ENCODE results near the gene EXOC2.

DNA sequence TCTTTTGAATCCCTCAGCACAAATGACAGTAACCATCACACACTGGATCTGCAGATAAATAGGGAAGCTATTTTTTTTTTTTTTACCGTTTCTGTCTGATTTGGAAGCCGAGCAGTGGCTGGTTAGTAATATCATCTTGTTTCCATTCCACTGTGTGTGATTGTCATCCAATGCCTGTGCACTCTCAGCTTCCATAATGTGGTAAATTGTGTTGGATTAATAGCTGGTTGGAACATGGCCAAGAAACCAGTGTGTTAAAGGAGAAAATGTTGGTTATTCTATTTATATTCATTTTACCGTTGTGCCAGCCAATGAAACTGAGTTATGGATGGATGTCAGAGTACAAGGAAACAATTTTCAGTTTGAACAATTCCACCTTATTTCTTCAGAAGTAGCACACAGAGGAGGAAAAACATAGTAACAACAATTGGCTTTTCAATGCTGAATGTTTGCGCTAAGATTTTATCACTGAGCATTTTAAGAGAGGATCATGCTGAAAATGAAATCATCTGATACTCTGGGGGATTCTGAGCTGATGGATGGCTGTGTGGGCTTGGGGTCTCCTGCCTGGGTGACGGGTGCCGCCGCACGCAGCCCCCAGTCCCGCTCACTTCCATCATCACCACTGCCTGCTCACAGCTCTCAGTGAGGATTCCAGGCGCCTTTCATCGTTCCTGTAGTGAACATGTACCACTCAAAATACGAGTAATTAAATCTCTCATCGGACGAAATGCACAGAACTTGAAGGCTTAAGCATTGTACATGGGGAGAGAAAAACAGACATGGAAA lies 40.7 kb upstream of the EXOC2 start:
- TF ChIP-seq, protein P1, sequence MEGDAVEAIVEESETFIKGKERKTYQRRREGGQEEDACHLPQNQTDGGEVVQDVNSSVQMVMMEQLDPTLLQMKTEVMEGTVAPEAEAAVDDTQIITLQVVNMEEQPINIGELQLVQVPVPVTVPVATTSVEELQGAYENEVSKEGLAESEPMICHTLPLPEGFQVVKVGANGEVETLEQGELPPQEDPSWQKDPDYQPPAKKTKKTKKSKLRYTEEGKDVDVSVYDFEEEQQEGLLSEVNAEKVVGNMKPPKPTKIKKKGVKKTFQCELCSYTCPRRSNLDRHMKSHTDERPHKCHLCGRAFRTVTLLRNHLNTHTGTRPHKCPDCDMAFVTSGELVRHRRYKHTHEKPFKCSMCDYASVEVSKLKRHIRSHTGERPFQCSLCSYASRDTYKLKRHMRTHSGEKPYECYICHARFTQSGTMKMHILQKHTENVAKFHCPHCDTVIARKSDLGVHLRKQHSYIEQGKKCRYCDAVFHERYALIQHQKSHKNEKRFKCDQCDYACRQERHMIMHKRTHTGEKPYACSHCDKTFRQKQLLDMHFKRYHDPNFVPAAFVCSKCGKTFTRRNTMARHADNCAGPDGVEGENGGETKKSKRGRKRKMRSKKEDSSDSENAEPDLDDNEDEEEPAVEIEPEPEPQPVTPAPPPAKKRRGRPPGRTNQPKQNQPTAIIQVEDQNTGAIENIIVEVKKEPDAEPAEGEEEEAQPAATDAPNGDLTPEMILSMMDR (IDR thresholded peaks at IDR 0.05; ENCODE audit: low read depth, low read length, poor library complexity, severe bottlenecking), result no peak
- no peak for TF ChIP-seq EZH2phosphoT487 (IDR thresholded peaks at IDR 0.05; ENCODE audit: borderline replicate concordance, low read length)

Measured in DOHH2 (cell line).